HG03439 (cell line): ENCODE data around the gene CYREN.
A peak's percentile ranks its signal among the peaks of the same experiment; 100 is the strongest.
"Not testable (repeated sequence)": the region's sequence is repeated elsewhere in the genome, so short reads cannot be mapped to it uniquely, and the experiment has no call there.

ENCODE experiments used
- ATAC-seq: cut with Tn5 transposase; IDR thresholded peaks from one replicate; pipeline ENCODE4 v1.9.1; 2021; ENCODE audit warnings: mild to moderate bottlenecking, moderate library complexity; ENCODE audit not compliant: unreplicated experiment

CYREN gene

DNA sequence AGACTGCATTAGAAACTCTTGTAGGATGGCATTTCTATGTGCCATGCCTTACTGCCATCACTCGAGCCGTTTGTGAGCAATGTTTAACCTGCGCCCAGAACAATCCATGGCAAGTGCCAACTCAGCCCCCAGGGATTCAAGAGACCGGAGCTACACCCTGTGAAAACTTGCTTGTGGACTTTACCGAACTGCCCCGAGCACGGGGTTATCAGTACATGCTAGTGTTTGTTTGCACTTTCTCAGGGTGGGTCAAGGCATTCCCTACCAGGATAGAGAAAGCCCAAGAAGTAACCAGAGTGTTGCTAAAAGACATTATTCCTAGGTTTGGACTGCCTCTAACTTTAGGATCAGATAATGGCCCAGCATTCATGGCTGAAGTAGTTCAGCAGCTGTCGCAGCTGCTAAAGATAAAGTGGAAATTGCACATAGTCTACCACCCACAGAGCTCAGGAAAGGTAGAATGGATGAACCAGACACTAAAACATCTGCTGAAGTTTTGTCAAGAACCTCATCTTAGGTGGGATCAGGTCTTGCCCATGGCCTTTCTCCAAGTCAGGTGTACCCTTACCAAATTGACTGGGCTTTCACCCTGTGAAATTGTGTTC lies 8.9 kb upstream of the CYREN start:
- no peak for ATAC-seq

DNA sequence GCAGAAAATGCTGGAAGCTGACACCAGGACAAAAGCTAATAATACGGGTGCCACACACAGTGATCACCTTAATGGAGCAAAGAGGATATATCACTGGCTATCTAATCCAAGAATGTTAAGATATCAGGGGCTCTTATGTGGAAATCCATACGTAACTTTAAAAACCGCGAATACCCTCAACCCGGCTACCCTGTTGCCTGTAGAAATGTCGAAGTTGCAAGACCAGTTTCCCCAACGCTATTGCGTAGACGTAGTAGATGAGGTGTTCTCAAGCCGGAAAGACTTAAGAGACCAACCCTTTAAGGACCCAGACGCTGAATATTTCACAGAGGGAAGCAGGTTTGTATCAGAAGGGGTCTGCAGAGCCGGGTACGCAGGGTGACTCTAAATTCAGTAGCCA lies 7.9 kb upstream of the CYREN start:
- ATAC-seq, result no peak

DNA sequence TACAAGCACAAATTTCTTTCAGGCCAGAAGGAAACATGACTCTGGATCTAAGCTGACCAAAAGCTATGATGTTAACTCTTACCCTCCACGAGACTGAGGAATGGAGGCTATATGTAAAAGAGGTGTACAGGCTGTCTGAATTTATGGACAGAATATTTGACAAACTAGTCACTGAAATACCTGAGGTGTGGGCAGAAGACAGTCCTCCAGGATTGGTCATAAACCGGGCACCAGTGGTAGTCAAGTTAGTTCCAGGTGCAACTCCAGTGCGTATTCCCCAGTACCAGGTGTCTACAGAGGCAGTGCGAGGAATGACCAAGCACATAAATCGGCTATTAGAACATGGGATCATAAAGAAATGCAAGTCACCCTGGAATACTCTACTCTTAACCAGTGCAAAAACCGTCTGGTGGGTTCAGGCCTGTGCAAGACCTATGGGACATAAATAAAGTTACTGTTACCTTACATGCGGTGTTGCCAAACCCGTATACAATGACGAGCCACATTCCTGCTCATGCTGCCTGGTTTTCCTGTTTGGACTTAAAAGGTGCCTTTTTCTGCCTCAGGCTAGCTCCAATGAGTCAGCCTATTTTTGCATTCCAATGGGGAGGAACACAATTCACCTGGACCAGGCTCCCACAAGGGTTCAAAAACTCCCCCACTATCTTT lies 6.7 kb upstream of the CYREN start:
- no peak for ATAC-seq

DNA sequence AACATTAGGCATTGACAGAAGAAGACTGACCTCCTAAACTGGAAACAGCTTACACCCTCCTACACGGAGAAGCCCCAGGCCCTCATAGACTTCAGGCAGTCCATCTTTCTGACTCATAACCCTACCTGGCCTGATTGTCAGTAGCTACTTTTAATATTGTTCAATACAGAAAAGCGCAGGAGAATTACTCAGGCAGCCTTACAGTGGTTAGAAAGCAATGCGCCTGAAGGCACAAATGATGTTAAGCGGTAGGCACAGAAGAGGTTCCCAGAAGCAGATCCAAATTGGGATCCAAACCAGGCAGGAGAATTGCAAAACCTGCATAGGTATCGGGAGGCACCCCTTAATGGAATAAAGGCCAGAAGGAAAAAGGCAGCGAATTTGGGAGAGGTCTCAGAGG lies 5.4 kb upstream of the CYREN start:
- no peak for ATAC-seq

DNA sequence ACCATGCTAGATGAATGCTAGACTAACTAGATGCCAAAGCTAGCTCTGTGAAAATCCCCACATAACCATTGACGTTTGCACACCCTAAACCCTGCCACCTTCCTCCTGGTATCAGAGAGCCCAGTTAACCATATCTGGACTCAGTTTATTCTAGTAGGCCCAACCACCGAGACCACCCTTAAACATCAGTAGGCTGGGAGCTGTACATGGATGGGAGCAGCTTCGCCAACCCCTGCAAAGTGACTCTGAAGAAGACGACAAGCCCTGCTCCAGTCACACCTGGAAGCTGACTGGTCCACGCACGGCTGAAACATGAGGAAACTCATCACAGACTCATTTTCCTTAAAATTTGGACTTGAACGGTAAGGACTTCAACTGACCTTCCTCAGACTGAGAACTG lies 4.4 kb upstream of the CYREN start:
- ATAC-seq, result no peak

DNA sequence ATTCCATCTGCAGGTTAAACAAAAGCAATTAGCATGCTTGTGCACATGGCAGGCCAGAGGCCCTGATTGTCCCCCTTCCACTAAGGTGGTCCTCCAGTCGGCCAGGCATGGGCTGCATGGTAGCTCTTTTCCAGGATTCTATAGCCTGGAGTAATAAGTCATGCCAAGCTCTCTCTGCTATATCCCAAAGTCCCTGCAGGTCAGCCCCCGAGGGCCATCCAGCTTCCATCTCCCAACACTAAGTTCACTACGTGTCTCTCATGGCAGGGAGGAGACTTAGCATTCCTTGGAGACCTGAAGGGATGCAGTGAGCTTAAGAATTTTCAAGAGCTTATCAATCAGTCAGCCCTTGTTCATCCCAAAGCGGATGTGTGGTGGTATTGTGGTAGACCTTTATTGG lies 3.4 kb upstream of the CYREN start:
- not testable (repeated sequence) for ATAC-seq

DNA sequence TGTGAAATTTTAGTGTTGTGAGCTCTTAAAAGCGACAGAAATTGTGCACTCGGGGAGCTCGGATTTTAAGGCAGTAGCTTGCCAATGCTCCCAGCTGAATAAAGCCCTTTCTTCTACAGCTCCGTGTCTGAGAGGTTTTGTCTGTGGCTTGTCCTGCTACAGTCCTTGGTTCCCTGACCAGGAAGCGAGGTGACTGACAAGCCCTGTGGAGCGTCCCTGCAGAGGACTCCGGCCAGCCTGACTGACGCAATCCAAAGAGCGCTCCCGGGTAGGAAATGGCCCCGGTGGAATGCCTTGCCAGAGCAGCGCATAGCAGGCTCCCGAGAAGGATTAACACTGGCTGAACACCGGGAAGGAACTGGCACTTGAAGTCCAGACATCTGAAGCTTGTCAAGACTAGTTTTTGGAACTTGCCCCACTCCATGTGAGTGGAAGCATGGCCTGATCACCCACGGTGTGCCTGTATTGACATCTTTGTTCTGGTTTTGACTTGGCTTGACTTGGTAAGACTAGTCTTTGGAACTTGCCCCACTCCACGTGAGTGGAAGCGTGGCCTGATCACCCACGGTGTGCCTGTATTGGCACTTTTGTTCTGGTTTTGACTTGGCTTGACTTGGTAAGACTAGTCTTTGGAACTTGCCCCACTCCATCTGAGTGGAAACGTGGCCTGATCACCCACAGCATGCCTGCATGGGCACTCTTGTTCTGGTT lies 1.2 kb upstream of the CYREN start:
- ATAC-seq, result not testable (repeated sequence)

DNA sequence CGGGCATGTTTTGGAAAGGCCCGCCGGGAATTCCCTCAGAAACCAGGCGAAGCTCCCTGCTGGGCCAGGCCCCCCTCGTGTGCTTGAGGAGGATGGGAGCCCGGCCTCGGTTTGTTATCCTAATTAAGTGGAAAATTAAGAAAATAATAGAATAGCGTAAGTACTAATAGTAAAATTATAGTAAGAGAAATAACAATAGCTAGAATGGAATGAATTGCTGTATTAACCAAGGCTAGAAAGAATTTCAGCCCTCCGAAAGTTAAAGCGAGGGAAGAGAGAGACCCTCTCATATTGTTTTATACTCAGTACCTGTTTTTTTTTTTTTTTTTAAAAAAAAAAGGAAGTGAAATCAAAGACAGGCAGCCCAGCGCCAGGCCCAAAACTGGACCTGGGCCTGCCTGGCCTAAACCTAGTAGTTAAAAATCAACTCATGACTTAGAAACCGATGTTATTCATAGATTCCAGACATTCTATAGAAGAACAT lies 533 bp upstream of the CYREN start:
- peak; percentile 36 for ATAC-seq

DNA sequence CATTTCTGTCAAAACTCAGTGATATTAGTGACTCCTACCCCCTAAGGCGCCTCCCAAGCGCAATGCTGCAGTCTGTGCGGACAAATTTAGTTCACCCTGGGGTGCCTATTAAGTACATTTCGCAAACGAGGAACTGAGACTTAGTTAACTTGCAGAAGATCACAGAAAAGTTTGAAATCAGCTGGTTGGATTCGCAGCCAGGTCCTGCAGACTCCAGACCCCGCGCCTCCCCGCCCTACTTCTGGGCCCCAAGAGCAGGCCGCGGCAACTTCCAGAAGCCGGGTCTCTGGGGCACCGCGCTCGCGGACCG lies 588 bp downstream of the CYREN start:
- ATAC-seq, result no peak

DNA sequence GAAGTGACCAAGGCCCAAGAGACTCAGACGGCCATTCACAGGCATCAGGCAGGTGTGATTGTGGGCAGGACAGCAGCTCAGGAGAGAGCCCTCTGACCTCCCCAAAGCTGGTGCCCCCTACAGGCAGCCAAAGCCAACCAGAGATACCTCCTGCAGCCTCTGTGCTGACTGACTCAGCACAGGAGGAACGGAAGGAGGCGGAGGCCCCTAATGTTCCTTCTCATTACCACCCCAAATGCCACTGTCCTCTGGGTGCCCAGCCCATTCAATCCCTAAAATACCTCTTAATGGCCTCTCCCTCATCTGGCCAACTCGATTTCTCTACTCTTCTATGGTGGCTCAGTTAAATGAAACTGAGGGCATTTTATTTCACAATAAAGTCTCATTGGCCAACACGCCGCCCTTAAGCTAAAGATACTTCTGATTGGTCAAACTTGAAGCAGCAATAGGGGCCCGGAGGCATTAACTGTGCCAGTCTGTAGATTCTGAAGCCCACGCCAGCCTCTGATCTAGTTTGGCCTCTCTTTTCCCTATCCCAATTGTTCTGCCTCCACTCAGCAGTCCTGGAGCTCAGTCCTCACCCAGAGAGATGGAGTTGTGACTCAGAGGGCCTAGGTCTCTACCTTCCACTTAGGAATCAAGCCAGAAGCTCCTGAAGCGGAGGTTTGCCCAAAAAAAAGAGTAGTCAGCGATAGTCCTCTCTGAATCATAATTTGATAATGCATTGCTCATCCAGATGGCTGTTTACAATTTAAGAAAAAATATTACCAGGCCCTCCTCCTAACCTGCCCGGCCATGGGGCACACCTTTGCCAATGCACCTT lies 1.2 kb downstream of the CYREN start:
- ATAC-seq, result peak; percentile 33

DNA sequence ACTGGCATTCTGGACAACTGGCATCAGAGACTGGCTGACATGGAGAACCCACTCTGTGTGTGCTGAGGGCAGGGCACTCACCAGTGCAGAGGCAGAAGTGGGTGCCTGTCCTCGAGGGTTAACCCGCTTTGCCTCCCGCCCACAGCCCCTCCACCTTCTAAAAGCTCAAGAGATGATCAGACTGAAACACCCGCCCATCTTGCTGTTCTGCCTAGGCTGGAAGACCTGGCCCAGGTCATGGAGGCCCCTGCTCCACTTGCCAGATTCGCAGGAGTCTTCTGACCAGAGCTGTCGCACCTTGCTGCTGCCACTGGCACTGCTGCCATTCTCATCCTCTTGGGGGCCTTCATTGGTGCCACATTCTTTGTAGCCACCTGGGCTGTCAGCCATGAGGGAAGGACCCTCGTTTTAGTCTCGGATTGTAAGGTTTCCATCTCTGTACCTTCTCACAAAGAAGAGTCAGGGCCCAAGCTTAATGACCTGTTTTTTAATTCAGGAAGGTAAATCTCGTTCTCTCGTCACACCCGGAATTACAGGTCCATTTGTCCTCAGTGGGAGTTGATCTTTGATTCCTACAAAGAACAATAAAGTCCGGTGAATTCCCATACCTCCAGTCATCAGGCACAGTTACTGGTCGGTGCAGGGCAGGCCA lies 1.9 kb downstream of the CYREN start:
- no peak for ATAC-seq

DNA sequence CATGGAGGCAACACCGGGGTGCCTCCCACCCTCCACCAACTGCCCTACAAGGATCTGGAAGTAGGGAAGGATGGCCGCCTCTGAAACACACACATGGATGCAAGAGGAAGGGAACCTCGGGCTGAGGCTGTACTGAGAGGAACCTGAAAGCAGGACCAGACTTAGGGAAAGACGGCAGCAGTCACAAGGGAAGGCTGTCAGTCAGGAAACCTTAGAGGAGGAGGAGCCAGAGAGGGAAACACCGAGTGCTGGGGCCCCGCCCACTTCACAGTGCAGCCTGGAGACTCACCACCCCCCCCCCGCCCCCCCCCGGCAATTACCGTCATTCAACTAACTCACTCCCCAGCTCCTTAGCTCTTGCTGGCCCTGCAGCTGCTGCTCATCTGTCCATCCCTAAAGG lies 2.5 kb downstream of the CYREN start:
- no peak for ATAC-seq

DNA sequence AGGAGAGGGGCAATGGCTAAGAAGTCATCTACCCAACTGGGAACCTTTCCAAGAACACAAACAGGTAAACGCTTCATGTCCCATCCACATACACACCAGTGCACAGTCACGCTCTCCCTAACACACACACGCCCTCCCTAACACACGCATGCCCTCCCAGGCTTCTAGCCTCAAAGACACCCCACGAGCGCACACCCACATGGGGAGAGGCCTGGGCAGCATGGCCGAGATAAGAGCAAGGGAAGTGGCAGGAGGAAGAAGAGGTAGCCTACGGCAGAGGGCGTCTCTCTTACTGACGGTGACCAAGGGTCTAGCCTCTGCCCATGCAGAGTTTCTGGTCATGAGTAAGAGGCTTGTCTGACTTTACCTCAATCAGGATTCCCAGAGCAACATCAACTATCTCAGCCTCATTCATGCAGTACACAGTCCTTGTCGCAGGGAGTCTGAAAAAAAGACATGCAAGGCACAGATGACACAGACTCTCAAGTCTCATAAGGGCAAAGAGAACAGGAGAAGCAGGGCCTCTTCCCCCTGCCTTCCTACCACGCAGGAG lies 3.1 kb downstream of the CYREN start:
- ATAC-seq, result no peak

DNA sequence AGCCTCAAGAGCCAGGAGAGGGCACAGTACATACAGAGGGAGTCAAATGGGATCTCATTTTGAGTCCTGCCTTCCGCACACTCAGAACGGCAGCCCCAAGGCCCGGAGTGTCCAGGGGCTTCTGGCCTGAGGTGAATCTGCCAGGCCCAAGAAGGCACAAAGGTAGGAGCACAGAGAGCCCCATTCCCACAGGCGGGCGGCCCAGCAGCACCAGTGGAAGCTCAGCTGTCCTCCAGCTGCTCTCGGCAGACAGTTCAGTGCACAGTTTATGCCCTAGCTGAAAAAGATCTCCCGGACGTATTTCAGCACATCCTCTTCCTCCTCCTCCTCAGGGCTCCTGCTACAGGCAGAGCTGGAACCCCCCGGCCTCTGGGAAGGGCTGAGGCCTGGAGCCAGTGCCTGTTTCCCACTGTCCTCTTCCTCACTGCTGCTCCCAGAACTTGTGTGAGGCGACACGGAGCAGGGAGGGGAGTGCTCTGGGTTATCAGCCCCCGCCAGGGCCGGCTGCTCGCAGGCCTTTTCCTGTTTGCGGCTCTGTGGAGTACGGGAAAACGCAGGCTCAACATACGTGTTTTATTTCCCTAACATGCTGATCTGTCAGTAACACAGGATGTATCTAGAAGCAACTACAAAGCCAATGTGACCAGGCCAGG lies 4.0 kb downstream of the CYREN start:
- ATAC-seq, result no peak

DNA sequence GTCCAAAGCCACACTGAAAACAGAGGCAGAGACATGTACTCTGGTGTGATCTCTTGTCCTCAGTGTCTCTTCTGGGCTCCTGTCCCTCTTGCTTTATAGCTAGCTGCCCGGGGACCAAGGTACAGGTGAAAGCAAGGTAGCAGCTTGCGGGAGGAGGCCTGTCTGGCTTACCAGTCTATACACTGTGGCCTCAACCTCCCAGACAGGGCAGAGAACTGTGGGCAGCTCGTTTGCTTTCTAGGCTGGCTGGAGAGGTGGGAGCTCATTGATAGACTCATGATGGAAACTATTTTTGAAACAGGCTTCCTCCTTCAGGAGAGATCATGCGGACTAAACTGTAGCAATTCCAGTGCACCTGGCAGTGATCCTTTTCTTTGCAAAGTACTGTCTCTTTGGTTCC lies 4.6 kb downstream of the CYREN start:
- no peak for ATAC-seq

DNA sequence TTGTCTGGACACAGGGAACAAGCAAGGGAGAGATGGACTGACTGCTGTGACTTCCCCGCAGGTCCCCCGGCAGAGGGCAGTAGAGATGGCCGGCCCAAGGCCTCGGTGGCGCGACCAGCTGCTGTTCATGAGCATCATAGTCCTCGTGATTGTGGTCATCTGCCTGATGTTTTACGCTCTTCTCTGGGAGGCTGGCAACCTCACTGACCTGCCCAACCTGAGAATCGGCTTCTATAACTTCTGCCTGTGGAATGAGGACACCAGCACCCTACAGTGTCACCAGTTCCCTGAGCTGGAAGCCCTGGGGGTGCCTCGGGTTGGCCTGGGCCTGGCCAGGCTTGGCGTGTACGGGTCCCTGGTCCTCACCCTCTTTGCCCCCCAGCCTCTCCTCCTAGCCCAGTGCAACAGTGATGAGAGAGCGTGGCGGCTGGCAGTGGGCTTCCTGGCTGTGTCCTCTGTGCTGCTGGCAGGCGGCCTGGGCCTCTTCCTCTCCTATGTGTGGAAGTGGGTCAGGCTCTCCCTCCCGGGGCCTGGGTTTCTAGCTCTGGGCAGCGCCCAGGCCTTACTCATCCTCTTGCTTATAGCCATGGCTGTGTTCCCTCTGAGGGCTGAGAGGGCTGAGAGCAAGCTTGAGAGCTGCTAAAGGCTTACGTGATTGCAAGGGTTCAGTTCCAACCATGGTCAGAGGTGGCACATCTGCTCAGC lies 6.0 kb downstream of the CYREN start:
- no peak for ATAC-seq

DNA sequence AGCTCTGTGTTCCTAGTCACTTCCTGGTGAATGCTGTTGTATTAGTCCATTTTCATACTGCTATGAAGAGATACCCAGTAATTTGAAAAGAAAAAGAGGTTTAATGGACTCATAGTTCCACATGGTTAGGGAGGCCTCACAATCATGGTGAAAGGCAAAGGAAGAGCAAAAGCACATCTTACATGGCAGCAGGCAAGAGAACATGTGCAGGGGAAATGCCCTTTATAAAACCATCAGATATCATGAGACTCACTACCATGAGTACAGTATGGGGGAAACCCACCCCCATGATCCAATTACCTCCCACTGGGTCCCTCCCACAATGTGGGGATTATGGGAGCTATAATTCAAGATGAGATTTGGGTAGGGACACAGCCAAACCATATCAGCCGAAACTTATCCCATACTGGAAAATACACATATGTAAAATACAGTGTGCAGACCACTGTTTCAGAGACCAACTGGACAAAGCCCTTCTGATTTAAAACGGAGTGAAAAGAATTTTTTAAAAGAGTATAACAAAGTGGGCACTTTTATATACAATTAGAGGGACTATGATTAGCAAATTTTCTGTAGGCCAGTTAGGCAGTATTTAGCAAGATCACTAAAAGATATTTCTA lies 8.0 kb downstream of the CYREN start:
- ATAC-seq, result no peak

DNA sequence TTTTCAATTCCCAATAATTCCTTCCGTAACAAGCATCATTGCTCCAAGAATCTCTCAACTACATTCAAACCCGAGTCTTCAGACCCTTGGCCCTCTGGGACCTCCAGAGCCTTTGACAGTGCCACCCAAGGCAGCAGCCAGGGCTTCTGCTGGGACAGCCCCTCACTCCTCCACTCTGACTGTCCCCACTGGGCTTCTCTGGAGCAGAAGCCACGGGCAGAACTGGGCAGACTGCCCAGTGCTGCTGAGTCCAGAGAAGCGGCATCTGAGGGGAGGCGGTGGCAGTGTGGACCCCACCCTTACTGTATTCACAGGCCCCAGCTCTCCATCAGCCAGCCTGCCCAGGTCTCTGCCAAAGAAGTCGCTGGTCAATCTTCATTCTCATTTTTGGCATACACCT lies 8.8 kb downstream of the CYREN start:
- ATAC-seq, result no peak
